Measurements from ENCODE around the gene TSGA10IP. TPM values are rescaled to one million over a fixed set of nuclear protein-coding genes. Genes with fewer than 3 reads are reported as not detected.

The TSGA10IP gene
- total RNA-seq, 1 experiment from 2014 or later = not detected

DNA sequence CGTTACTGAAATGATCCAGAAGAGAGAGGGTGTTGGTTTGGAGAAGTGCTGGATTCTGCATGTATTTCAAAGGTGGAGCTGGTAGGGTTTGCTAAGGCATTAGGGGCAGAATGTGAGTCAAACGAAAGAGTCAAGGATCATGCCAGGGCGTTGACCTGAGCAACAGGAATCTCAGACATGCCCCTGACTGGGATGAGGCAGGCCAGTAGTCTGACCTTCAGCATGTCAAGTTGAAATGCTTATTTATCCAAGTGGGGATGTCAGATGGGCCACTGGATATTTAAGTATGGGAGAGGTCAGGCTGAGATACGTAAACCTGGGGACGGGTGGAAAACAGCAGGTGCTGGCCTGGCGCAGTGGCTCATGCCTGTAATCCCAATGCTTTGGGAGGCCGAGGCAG lies 2.7 kb upstream of the TSGA10IP start:
- Histone ChIP-seq H3K36me3 (ENCODE audit: control insufficient read depth, insufficient read depth, low read length) (no peaks in the 10 kb centered on the region), H3K27me3 (ENCODE audit: control insufficient read depth, insufficient read depth, low read length) (no peaks in the 10 kb centered on the region), H3K4me3 (ENCODE audit: low read depth in 2 of 2, low read length in 2 of 2) (no peak overlapping the region), H3K9me3 (ENCODE audit: control insufficient read depth, insufficient read depth, low read depth, low read length) (no peaks in the 10 kb centered on the region), H3K4me1 (ENCODE audit: control insufficient read depth, insufficient read depth, low read length) (no peaks in the 10 kb centered on the region), H3K27ac (ENCODE audit: low read length) (no peak overlapping the region)
- ChIA-PET POLR2A (interaction anchor here (0.6 kb wide), 1 partner anchor 215 kb away, joined by 5 read pairs; no protein-coding TSS in a partner anchor), CTCF (interaction anchor here (0.6 kb wide), 2 partner anchors 102 to 198 kb away, joined by 4 to 12 read pairs; no protein-coding TSS in a partner anchor)
- in situ Hi-C loops (cut with HindIII; ENCODE audit: low pct_unique_long_range_greater_than_20kb, low sequenced_read_pairs) = no loop called here
- no TSS peak for BruUV-seq (replicated peaks)
- no peak for DNase-seq (ENCODE audit: low read depth, low spot score)
- intact Hi-C loops (cut with micrococcal nuclease; ENCODE audit: unreplicated experiment) = no loop called here
- no peak for TF ChIP-seq REST (IDR thresholded peaks at IDR 0.05; ENCODE audit: insufficient read depth in 1 of 2, low read depth in 2 of 2, low read length in 1 of 2)
- TF ChIP-seq TCF7L2 (IDR thresholded peaks at IDR 0.05; ENCODE audit: low read depth, low read length) = no peak
- TF ChIP-seq CTCF (IDR thresholded peaks at IDR 0.05) = no peak
- no peak for TF ChIP-seq POLR2AphosphoS5 (IDR thresholded peaks at IDR 0.05; ENCODE audit: low read depth, low read length)
- no peak for TF ChIP-seq SIN3A (IDR thresholded peaks at IDR 0.05; ENCODE audit: borderline replicate concordance, insufficient read depth, low read depth, low read length)
- no peak for ATAC-seq

DNA sequence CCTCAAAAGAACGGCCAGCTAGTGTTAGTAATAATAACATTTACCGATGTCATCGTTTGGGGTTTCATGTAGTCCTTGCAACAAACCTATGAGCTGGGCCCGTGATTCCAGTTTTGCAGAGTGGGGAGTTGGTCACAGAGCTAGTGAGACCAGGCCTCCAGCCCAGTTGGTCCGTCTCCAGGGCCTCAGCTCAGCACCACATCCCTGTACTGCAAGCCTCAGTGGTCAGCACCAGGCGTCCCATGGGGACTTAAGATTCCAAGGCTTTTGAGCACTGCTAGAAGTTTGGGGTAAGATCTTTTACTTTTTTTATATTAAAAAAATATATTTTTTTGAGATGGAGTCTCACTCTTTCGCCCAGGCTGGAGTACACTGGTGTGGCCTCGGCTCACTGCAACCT lies 1.1 kb upstream of the TSGA10IP start:
- no peak for ATAC-seq
- in situ Hi-C loops (cut with HindIII; ENCODE audit: low pct_unique_long_range_greater_than_20kb, low sequenced_read_pairs) = no loop called here
- H3K9me3 ChIP-seq (ENCODE audit: control insufficient read depth, insufficient read depth, low read depth, low read length) = no peaks in the 10 kb centered on the region
- POLR2A ChIA-PET = interaction anchor here (0.5 kb wide), 1 partner anchor 27 kb away, joined by 3 read pairs; no protein-coding TSS in a partner anchor
- DNase-seq (ENCODE audit: low read depth, low spot score) = no peak
- no peak for TF ChIP-seq TCF7L2 (IDR thresholded peaks at IDR 0.05; ENCODE audit: low read depth, low read length)
- TF ChIP-seq CTCF (IDR thresholded peaks at IDR 0.05) = no peak
- no peak for TF ChIP-seq REST (IDR thresholded peaks at IDR 0.05; ENCODE audit: insufficient read depth in 1 of 2, low read depth in 2 of 2, low read length in 1 of 2)
- no peak for TF ChIP-seq POLR2AphosphoS5 (IDR thresholded peaks at IDR 0.05; ENCODE audit: low read depth, low read length)
- TF ChIP-seq SIN3A (IDR thresholded peaks at IDR 0.05; ENCODE audit: borderline replicate concordance, insufficient read depth, low read depth, low read length) = no peak
- no peak overlapping the region for H3K4me3 ChIP-seq (ENCODE audit: low read depth in 2 of 2, low read length in 2 of 2)
- no peaks in the 10 kb centered on the region for H3K27me3 ChIP-seq (ENCODE audit: control insufficient read depth, insufficient read depth, low read length)
- no peaks in the 10 kb centered on the region for H3K4me1 ChIP-seq (ENCODE audit: control insufficient read depth, insufficient read depth, low read length)
- CTCF ChIA-PET = no interaction called here
- intact Hi-C loops (cut with micrococcal nuclease; ENCODE audit: unreplicated experiment) = no loop called here
- no peak overlapping the region for H3K27ac ChIP-seq (ENCODE audit: low read length)
- no TSS peak for BruUV-seq (replicated peaks)
- no peaks in the 10 kb centered on the region for H3K36me3 ChIP-seq (ENCODE audit: control insufficient read depth, insufficient read depth, low read length)
